ENCODE measurements around the gene MGLL.

The MGLL gene

DNA sequence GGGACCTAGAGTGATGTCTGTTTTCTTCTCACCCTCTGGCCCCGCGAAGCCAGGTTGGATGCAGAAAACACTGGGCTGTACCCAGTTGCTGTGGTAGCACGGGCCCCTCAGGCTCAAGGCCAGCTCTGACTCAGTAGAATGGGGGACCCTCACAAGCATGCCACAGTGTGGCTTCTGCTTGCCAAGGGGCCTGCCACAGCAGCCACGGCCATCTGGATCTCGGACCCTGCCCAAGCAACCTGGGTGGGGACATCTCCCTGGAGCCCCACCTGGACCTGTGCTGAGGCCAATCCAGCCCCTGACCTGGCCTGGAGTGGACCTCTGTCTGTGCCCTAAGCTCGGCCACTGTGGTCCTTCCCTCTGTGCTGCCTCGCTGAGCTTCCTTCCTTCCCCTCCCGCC lies 59.0 kb downstream of the MGLL start:
- DNase-seq, result peak in 2 of 10 donors; percentile 60 to 68

DNA sequence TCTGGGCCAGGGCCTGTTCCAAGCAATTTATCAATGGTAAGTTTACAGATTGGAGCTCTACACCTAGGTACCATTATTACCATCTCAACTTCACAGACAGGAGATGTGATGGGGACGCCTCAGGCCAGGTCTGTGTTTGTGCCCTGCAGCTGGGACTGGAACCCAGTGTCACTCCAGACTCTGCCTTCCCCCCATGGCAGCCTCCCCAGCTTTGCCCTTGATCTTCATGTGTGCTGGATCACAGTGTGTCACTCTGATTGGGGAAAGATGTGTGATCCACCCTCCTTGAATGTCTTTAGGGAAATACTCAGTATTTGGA lies 59.6 kb downstream of the MGLL start:
- intact Hi-C loops (cut with DNase I), result no loop called here

More for the DNA sequence above, 59.0 kb downstream of the MGLL start:
- intact Hi-C loops (cut with DNase I), result no loop called here

DNA sequence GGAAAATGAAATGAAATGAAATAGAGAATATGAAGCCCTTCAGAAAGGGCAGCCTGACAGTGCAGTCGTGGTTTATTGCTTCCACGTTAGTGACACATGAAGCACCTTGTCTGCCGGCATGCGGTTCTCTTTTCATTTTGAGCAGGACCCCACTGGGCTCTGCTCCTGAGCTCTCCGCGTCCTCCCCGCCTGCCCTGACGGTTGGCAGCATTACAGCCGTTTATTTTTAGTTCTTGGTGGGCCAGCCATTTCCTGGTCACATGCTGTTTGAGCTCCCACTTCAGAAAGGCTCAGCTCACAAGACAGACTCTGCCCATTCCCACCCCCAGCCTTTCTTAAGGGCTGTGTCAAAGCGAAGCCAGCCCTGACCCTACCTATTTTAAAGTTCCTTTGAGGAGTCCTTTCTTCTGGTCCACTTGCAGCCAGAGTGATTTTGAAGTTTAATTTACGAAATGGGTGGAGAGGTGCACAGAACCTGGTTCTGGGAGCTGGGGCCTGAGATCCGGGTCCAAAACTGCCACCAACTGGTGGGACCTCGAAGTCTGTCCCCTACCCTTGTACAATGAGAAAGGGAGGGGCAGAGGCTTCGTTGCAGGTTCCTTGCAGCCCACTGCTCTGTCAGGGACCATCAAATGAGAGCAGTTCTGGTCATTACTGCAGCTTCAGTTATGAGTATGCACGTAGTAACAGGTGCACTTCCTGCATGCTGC lies 60.1 kb downstream of the MGLL start:
- peak in 7 of 10 donors; percentile 27 to 83 (median 49) for DNase-seq
- intact Hi-C loops (cut with DNase I), result no loop called here

More for the DNA sequence above, 59.6 kb downstream of the MGLL start:
- DNase-seq, result peak in 3 of 10 donors; percentile 25 to 58 (median 40)

DNA sequence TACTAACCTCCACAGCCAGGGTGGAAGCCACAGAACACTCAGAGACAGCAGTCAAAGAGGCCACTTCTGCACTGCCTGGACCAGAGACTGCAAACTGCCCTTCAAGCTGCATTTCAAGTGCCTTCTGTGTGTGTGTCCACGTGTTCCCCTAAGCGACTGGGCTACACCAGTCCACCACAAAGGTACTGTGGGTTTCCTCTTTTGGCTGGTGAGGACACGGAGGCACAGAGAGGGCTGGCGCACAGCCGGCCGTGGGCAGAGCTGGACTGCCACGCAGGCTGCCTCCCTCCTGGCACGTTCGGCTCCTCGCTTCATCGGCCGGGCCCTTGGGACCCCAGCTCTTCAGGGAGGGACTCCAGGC lies 60.9 kb downstream of the MGLL start:
- intact Hi-C loops (cut with DNase I), result no loop called here
- DNase-seq, result peak in 6 of 10 donors; percentile 24 to 88 (median 46)

DNA sequence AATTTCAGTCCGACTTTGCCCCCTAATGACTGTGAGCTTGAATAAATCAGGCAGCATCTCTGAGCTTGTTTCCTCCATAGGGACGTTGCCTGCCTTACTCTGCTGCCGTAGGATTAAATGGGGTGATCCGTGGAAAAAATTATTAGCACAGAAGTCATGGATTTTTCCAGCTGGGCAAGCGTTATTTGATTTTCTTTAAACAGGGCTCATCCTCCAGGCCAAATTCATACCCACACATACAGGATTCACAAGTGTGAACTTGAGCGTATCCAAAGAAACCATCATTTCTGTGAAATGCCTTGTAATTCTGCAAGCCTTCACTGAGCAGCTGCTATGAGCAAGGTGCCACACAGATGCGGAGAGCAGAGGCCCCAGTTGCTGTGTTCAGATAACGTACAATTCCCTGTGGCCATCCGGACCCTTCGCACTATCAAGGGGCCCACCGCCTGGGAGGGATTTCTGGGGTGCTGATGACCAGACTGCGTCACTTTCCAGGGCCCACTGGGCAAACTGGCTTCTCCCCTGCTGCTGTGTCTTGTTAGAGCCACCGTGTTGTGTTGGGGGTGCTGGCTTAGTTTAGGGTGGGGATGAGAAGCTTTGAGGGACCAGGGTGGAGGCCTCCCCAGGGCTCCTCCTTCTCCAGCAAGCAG lies 61.4 kb downstream of the MGLL start:
- intact Hi-C loops (cut with DNase I), result no loop called here
- DNase-seq, result peak in 2 of 10 donors; percentile 35 to 82

DNA sequence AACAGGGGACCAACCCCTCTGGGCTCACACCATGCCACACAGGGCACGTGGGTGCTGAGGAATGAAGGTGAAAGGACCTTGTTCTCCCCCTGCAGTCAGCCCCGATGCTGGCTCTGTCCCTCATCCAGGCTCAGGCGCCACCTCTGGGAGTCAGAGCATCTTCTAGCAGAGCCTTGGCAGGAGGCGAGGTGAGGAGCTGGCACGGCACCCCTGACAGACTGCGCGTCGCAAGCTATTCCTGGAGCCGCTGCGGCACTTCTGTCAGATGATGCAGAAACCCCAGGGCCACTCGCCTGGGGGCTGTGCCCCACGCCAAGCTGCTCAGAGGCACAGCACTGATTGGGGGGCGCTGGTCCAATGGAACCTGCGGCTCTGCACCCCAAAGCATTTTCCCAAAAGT lies 62.0 kb downstream of the MGLL start:
- DNase-seq, result peak in 9 of 10 donors; percentile 30 to 96 (median 71)
- intact Hi-C loops (cut with DNase I), result no loop called here

DNA sequence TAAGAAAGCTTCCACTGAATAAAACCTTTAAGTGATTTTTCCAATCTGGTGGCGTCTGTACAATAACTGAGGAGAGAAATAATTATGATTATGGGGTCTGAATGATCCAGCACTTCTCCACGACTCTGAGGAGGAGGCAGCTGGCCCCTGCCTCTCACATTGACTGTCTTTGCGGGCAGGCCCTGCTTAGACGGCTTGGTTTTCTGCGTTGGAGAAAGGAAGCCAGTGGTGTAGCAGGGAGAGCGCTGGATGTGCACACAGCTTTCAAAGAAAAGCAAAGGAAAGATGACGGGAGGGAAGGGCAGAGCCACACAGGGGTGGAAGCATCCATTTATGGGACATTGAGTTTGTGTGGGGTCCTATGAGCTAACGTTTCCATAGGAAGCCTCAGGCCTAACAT lies 62.5 kb downstream of the MGLL start:
- intact Hi-C loops (cut with DNase I), result no loop called here
- DNase-seq, result peak in 2 of 10 donors; percentile 11 to 74

DNA sequence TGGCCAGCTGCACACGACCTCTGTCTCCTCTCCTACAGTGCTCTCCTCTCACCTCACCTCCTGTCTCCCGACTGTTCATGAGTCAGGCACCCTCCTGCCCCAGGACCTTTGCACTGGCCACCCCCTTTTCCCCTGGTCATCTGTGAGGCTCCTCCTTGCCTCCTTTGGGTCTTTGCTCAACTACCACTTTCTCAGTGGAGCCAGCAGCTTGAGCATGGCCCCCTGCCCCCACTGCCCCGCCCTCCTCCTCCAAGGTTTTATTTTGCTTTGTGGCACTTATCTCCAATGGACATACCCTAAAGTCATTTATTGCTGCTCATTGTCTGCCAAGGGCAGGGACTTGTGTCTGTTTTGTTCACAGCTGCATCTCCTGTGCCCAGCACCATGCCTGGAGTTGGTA lies 64.3 kb downstream of the MGLL start:
- intact Hi-C loops (cut with DNase I), result no loop called here
- peak in 2 of 10 donors; percentile 12 for DNase-seq

DNA sequence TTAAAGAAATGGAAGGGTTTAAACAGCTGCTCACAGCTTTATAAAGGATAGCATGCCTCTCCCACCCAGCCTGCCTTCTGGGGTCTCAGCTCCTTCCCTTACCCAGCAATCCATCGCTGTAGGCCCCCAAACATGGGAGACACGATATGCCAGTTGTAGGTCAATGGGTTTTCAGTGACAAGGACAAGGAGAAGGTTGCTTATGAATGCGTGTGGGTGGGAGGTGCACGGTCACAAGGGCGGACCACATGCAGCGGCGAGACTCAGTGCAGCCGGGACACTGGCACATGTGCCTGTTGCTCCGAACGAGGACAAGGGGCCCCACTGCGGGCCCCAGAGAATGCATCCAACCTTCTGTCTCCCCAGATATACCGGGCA lies 67.0 kb downstream of the MGLL start:
- DNase-seq, result peak in 2 of 10 donors; percentile 35 to 41
- intact Hi-C loops (cut with DNase I), result no loop called here

DNA sequence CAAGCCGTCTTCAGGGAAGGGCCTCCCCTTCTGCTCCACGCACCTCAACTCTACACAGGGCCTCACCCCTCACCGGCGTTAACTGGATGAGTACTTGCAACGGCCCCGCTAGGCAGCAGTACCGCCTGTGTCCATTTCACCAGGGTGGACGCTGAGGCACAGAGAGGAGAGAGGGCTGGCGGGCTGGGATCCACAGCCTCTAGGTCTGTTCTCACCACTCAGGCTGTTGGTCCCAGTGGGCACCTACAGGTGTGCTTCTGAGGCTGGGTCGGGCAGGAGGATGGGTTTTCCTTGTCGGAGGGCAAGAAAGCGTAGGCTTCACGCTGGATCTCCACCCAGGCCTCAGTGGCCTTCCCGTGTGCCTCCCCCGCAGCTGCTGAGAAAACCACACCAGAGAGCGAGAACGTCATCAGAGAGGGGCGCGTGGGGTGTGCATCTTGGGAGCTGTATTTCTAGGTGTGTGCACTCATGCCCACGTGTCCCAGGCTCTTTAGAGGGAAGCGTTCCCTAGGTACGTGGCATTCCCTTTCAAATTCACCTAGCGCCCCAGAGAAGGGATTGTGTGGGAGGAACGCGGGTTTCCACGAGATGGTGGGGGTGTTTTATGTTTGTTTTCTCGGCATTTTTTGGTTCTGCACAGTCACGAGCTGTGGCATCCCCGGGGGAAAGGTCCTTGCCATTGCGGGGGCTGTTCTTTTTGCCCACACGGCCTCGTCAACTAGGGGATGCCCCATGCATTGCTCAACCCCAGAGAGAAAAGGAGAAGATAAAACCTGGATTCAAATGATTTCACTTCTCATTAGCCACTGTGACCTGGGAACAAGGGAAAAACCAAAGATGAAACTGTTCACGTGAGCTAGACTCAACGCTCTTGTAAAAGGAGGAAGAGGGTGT lies 67.7 kb downstream of the MGLL start:
- peak in 2 of 10 donors; percentile 70 to 74 for DNase-seq
- intact Hi-C loops (cut with DNase I), result no loop called here

DNA sequence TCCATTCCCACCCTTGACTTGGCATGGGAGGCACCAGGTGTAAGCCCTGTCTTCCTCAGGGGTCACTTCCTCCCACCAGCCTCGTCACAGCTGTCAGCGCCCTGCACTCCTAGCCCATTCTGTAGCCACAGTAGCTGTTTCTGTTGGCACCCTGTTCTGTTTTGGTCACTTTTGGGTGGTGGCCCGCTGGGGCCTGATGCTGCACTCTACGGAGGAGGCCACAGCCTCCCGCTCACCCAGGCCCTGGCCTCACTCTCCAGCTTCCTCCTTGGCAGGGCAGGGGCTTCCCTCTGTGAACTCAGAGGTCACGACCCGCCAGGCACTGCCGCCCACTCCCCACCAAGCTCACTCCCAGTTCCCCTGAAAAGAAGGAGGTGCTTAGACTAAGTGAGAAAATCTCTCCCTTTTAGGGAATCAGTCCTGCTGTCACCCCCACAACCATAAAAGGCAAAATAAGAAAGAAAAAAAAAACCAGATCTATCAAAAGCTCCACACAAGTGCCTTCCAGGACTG lies 68.4 kb downstream of the MGLL start:
- peak in 2 of 10 donors; percentile 53 to 65 for DNase-seq
- intact Hi-C loops (cut with DNase I), result no loop called here

DNA sequence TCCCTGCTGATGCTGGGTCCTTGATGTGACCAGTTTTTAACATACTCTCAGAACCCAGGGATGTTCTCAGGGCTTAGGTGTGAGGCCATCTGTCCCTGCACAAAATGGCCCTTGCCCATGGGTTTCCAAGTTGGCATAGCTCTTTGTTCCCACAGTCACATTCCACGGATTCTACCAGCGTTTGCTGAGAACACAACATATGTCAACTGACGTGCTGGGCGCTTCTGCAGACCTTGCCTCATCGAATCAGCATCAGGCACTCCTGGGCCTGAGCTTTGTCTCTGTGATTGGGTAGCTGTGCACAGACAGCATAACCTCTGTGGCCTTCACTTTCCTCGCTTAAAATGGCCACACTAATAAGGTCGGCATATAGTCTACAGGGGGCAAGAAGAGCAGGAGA lies 69.0 kb downstream of the MGLL start:
- intact Hi-C loops (cut with DNase I), result no loop called here
- peak in 2 of 10 donors; percentile 54 to 55 for DNase-seq

DNA sequence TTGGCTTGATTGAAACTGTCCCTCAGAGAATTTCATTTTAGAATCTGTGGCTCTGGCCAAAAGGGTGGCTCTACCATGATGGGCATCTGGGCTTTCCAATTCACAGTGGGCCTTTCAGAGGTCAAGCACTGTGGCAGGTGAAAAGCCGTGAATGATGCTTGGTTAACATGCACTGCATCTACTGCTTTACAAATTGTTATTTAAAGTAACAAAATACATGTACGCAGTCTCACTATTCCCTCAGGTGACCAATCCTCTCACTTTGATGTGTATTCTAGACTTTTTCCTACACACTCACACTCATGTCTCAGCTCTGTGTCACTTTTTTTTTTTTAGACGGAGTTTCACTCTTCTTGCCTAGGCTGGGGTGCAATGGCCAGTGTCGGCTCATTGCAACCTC lies 70.5 kb downstream of the MGLL start:
- no peak for DNase-seq
- intact Hi-C loops (cut with DNase I), result no loop called here

DNA sequence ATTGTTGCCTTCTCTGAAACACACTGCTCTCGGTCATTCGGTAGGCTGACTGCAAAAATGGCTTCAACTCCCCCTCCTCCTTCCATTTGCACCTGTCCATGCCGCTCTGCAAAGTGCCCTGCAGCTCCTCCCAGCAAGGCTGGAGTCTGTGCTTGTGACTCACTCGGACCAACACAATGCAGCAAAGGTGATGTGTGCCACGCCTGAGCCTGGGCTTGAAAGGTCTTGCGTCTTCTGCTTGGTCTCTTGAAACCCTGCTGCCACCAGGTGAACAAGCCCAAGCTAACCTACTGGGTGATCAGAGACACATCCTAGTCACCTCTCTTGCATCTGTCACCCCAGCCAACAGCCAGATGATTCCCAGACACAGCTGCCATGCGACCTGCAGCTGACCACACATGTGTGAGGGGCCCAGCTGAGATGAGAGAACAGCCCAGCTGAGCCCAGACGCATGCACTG lies 71.1 kb downstream of the MGLL start:
- intact Hi-C loops (cut with DNase I), result no loop called here
- peak in 1 of 10 donors; percentile 50 for DNase-seq

DNA sequence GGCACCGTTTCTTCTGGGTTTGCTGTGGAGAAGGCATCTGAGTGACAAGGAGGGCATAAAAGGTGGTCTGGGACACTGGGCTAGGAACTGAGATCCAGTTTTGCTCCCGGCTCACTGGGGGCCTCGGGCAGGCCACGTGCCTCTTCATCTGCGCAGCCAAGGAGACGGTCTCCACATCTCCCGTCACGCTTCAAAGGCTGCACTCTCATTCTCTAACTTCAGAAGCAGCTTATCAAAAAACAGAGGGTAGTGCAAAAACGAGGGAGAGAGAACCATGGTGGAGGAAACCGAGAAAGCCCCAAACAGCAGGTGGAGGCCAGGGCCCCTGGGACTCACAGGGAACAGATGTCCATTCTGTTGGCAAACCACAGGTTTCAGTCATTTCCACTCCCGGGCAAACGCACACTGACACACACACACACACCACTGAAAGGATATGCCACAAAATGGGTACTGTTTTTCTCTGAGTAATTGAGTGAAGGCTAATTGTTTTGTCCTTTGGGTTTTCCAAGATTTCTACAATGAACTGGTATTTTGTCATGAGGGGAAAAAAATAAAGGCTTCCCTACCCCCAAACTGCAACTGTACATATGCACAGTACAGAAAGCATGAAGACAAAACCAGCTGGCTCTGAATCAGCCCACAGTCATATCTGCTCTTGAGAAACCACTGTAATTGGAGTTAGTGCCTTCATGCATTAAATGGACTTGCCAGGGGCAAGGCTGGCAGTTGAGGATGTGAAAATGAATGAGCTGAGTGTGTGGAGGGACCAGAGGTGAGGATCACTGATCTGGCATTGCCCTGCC lies 71.9 kb downstream of the MGLL start:
- intact Hi-C loops (cut with DNase I), result no loop called here

DNA sequence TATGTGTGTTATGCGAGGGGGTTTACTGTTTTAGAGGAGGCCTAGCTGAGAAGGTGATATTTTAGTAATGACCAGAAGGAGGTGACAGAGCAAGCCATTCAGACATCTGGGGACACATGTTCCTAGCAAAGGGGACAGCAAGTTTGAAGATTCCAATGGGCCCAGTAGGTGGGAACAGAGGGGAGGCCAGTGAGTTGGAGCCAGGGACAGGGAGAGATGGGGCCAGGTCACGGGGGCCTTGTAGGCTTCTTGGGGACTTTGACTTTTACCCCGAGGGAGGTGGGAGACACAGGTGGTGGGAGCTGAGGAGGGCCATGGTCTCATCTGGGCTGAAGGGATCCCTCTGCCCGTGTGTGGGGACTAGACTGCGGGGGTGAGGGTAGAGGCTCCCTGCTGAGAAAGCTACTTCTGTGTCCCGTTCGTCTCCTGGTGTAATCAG lies 72.5 kb downstream of the MGLL start:
- DNase-seq, result no peak
- intact Hi-C loops (cut with DNase I), result no loop called here

More for the DNA sequence above, 71.9 kb downstream of the MGLL start:
- DNase-seq, result peak in 1 of 10 donors; percentile 54

DNA sequence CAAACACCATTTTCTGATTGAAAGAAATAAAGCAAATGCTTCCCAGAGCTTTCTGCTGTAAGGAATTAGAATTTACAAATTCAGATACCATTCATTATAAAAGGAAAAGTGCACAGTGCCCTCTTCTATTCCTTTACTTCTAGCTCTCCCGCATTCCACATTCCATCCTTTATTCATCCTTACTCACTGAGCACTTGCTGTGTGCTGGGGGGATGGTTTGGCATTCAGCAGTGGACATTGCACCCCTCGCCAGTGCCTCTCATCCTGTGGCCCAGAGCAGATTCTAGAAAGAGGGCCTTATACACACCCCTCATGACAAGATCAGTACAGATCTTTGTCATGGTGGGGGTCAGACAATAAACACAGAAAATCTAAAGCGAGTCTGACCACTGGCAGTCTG lies 73.0 kb downstream of the MGLL start:
- DNase-seq, result no peak
- intact Hi-C loops (cut with DNase I), result no loop called here

DNA sequence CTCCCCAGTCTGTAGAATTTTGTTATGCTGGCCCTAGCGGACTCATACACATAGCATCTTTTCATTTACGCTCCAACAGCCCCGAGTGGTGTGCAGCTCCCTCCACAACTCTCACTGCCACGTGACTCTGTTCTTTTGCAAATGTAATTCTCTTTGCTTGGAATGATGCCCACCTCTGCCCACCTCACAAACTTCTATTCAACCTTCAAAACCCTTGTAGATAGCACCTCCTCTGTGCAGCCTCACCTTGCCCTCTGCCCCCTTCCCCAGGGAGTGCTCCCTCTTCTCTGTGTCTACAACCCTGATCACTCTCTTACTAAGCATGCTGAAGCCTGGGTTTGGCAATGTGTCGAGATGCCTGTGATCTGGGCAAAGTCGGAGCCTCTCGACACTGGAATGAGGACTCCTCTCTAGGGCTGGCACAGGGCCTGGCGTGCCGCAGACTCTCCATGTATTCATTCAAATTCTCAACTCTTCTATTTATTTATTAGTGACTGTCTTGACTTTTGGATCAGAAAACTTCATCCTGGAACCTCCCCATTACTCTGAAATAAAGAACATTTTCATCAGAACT lies 73.5 kb downstream of the MGLL start:
- intact Hi-C loops (cut with DNase I), result no loop called here
- DNase-seq, result peak in 1 of 10 donors; percentile 44

DNA sequence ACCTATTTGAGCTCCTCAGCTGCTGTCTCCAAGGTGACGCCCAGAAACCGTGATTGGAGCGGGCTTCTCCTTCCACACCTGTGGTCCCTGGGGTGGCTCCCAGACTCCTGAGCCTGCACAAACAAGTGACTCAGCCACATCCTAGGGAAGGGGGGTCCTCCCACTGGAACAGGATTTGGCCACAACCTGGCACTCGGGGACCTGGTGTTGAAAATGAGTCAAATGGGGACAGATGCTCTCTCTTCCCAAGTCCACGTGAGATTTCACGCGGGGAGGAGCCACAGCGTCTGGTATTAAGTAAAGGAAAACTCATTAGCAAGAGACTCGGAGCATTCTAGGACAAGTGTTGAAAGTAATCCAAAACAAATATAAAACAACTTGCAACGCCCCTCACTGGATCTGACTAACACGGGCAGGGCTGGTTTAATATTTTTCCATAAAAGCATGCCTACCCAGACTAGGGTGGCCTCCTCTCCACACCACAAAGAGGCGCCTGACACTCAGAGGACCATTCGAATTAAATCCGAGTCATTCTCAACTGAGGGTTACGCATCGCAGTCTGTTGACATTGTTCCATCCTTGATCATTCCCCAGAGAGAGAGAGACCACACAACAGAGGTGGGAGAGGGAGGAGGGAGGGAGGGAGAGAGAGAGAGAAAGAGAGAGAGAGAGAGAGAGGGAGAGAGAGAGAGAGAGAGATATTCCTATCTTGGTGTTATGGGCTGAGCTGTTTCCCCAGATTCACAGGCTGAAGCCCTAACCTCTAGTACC lies 74.4 kb downstream of the MGLL start:
- intact Hi-C loops (cut with DNase I), result no loop called here
- DNase-seq, result peak in 1 of 10 donors; percentile 75
